ENCODE measurements around the gene SLC6A20. TPM values are rescaled to one million over a fixed set of nuclear protein-coding genes. Genes with fewer than 3 reads are reported as not detected.
A peak's percentile ranks its signal among the peaks of the same experiment; 100 is the strongest.

SLC6A20 gene
- total RNA-seq, 4 donors from 2014 or later, result 0.16 to 1.1 (median 0.26) TPM

- no peak for ATAC-seq
- no peak for TF ChIP-seq POLR2AphosphoS5 (IDR thresholded peaks at IDR 0.05)
- no peak for TF ChIP-seq EP300 (IDR thresholded peaks at IDR 0.05)
- TF ChIP-seq POLR2A (IDR thresholded peaks at IDR 0.05), result no peak
- no peak for TF ChIP-seq CTCF (IDR thresholded peaks at IDR 0.05)
- WGBS, 2 donors (ENCODE audit: low coverage in 1 of 2), result 31 to 33% methylated on average over 1 to 2 of the region's 2 CpGs
- no peak overlapping the region for H3K4me3 ChIP-seq
- no peaks in the 10 kb centered on the region for H3K4me1 ChIP-seq
- H3K27ac ChIP-seq, result no peak overlapping the region
- no peaks in the 10 kb centered on the region for H3K9me3 ChIP-seq
- H3K36me3 ChIP-seq, result peaks cover 8 to 96% of the 10 kb centered on the region in 2 donors
- no peaks in the 10 kb centered on the region for H3K27me3 ChIP-seq
These were observed 30.0 kb upstream of the SLC6A20 start for GRCh38 chr3:45826321-45826720.

DNA sequence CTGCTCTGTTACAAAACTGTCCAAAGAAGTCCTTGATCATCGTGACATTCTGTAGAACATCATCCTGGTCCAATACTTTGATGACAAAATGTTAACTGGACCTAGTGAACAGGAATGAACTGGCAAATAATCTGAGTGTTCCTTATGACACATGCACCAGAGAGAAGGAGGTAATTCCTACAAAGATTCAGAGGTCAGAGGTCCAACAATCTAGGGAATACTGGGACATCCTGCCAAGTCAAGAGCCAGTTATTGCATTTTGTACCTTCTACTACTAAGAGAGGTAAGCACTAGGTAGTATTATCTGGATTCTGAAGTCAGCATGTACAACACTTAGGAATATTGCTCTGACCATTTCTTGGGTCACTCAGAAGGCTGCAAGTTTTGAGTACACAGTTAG lies 24.8 kb upstream of the SLC6A20 start:
- Histone ChIP-seq H3K4me1 (peaks cover 12 to 30% (median 14%) of the 10 kb centered on the region in 3 donors), H3K9me3 (no peaks in the 10 kb centered on the region), H3K4me3 (no peak overlapping the region), H3K27ac (no peak overlapping the region), H3K36me3 (peaks cover 8 to 61% of the 10 kb centered on the region in 2 donors), H3K27me3 (no peaks in the 10 kb centered on the region)
- no peak for ATAC-seq
- TF ChIP-seq POLR2AphosphoS5 (IDR thresholded peaks at IDR 0.05) (no peak), POLR2A (IDR thresholded peaks at IDR 0.05) (no peak)
- 86 to 100% methylated on average over 1 of the region's 1 CpG for WGBS, 2 donors (ENCODE audit: low coverage in 1 of 2)

- peak overlapping the region in 3 of 4 donors; percentile 73 to 82 (median 81) for H3K27ac ChIP-seq
These were observed 23.2 kb upstream of the SLC6A20 start for GRCh38 chr3:45819543-45819942.

DNA sequence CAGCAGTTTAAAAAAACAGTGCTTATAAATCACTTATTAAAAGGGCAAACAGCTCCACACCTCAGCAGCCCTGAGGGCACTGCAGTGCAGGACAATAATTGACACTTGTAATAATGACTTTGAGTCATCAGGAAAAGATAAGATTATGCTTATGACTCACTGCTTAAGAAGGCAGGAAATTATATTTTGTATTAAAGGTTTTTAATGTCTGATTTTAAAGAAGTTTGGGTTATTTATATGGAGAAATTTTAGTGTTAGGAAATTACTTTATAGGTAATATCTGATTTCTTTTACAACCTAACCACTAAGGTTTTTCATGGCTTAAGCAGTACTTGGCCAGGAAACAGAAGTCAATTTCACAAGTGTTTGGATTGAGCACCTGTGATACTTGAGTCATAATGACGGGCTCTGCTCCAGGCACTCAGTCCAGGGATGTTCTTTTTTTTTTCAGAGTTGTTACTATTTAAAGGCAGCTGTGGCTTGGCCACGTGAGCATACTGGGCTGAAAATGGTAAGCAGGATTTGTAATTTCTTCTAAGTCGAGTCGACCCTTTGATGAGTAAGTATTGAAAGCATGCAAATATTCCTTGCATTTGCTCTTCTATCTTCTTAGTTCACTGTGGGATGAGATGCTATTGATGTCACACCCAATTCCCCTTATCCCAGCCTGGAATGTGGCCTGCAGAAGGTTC lies 21.6 kb upstream of the SLC6A20 start:
- no peaks in the 10 kb centered on the region for H3K27me3 ChIP-seq
- H3K9me3 ChIP-seq, result no peaks in the 10 kb centered on the region
- peak; percentile 90 for ATAC-seq
- 6 to 10% methylated on average over 4 of the region's 4 CpGs for WGBS, 2 donors (ENCODE audit: low coverage in 1 of 2)
- no peak overlapping the region for H3K4me3 ChIP-seq
- H3K27ac ChIP-seq, result peak overlapping the region; percentile 73 to 82 (median 80)
- TF ChIP-seq POLR2A (IDR thresholded peaks at IDR 0.05), result no peak
- peak; percentile 80 for TF ChIP-seq POLR2AphosphoS5 (IDR thresholded peaks at IDR 0.05)
- TF ChIP-seq CTCF (IDR thresholded peaks at IDR 0.05), result no peak
- TF ChIP-seq EP300 (IDR thresholded peaks at IDR 0.05), result no peak
- H3K4me1 ChIP-seq, result peaks cover 12 to 33% (median 14%) of the 10 kb centered on the region in 3 donors
- H3K36me3 ChIP-seq, result peaks cover 0 to 34% of the 10 kb centered on the region in 2 donors

More at GRCh38 chr3:45819543-45819942, 23.2 kb upstream of the SLC6A20 start:
- Histone ChIP-seq H3K36me3 (peaks cover 0 to 45% of the 10 kb centered on the region in 2 donors), H3K9me3 (no peaks in the 10 kb centered on the region), H3K27me3 (no peaks in the 10 kb centered on the region), H3K4me3 (no peak overlapping the region), H3K4me1 (peaks cover 12 to 33% (median 14%) of the 10 kb centered on the region in 3 donors)
- no peak for TF ChIP-seq CTCF (IDR thresholded peaks at IDR 0.05)
- TF ChIP-seq EP300 (IDR thresholded peaks at IDR 0.05), result no peak
- TF ChIP-seq POLR2A (IDR thresholded peaks at IDR 0.05), result no peak
- TF ChIP-seq POLR2AphosphoS5 (IDR thresholded peaks at IDR 0.05), result no peak
- 80 to 94% methylated on average over 2 of the region's 2 CpGs for WGBS, 2 donors (ENCODE audit: low coverage in 1 of 2)
- ATAC-seq, result peak; percentile 50

GRCh38 chr3:45816544-45816943 lies 20.2 kb upstream of the SLC6A20 start:
- Histone ChIP-seq H3K4me3 (no peak overlapping the region), H3K36me3 (peaks cover 0 to 20% of the 10 kb centered on the region in 2 donors), H3K9me3 (no peaks in the 10 kb centered on the region), H3K4me1 (peaks cover 12 to 33% (median 14%) of the 10 kb centered on the region in 3 donors), H3K27ac (peak overlapping the region in 3 of 4 donors; percentile 44 to 73 (median 68)), H3K27me3 (no peaks in the 10 kb centered on the region)
- peak; percentile 81 for ATAC-seq
- TF ChIP-seq POLR2AphosphoS5 (IDR thresholded peaks at IDR 0.05), result peak; percentile 11
- TF ChIP-seq EP300 (IDR thresholded peaks at IDR 0.05), result no peak
- no peak for TF ChIP-seq CTCF (IDR thresholded peaks at IDR 0.05)
- no peak for TF ChIP-seq POLR2A (IDR thresholded peaks at IDR 0.05)
- WGBS, 2 donors (ENCODE audit: low coverage in 1 of 2), result 0 to 6% methylated on average over 2 to 3 of the region's 3 CpGs

Data from gastroesophageal sphincter (tissue), 4 donors.